H9 (cell line): ENCODE measurements around the gene NPLOC4. TPM values are rescaled to one million over a fixed set of nuclear protein-coding genes. Genes with fewer than 3 reads are reported as not detected.

ENCODE experiments used
- DNase-seq: peaks from one replicate; pipeline ENCODE4 v3.0.0-alpha.2; 2017
- H2AFZ ChIP-seq: one replicate; pipeline ENCODE4 v1.6.1; 2013; ENCODE audit warnings: mild to moderate bottlenecking, low read length, control low read depth, moderate library complexity
- H2AK5ac ChIP-seq: 2 replicates; pipeline ENCODE4 v1.6.1; 2013; ENCODE audit warnings: low read length, control low read depth, mixed read lengths; ENCODE audit not compliant: insufficient read length
- H2BK120ac ChIP-seq: one replicate; pipeline ENCODE4 v1.6.1; 2013; ENCODE audit warnings: low read depth, mild to moderate bottlenecking, low read length, control low read depth, inconsistent platforms; ENCODE audit not compliant: poor library complexity, severe bottlenecking
- H2BK12ac ChIP-seq: 2 replicates; pipeline ENCODE4 v1.6.1; 2013; ENCODE audit warnings: low read length, control low read depth, mixed read lengths, low read depth; ENCODE audit not compliant: insufficient read length
- H2BK15ac ChIP-seq: 2 replicates; pipeline ENCODE4 v1.6.1; 2013; ENCODE audit warnings: low read depth, low read length, control low read depth
- H2BK20ac ChIP-seq: one replicate; pipeline ENCODE4 v1.6.1; 2013; ENCODE audit warnings: low read depth, mild to moderate bottlenecking, low read length, control low read depth, inconsistent platforms; ENCODE audit not compliant: poor library complexity, severe bottlenecking
- H2BK5ac ChIP-seq: 2 replicates; pipeline ENCODE4 v1.6.1; 2013; ENCODE audit warnings: low read length, control low read depth, mixed read lengths; ENCODE audit not compliant: insufficient read length
- H3K14ac ChIP-seq: 2 replicates; pipeline ENCODE4 v1.6.1; 2013; ENCODE audit warnings: low read length, control low read depth; ENCODE audit not compliant: insufficient read depth
- H3K18ac ChIP-seq: 2 replicates; pipeline ENCODE4 v1.6.1; 2013; ENCODE audit warnings: low read depth, mild to moderate bottlenecking, mixed read lengths, low read length, control low read depth; ENCODE audit not compliant: insufficient read length
- H3K23ac ChIP-seq: 2 replicates; pipeline ENCODE4 v1.6.1; 2013; ENCODE audit warnings: low read length, control low read depth, mixed read lengths, low read depth; ENCODE audit not compliant: insufficient read length
- H3K23me2 ChIP-seq: 2 replicates; pipeline ENCODE4 v1.6.1; 2013; ENCODE audit warnings: low read depth, mild to moderate bottlenecking, mixed read lengths, low read length, control low read depth; ENCODE audit not compliant: insufficient read length, poor library complexity, severe bottlenecking
- H3K27ac ChIP-seq: 2 replicates; pipeline ENCODE4 v1.5.1; 2013; ENCODE audit warnings: low read length, control low read depth, mixed read lengths, low read depth; ENCODE audit not compliant: insufficient read length
- H3K27me3 ChIP-seq: 2 replicates; pipeline ENCODE4 v1.6.1; 2013; ENCODE audit warnings: low read length, control low read depth, inconsistent platforms; ENCODE audit not compliant: insufficient read depth
- H3K4ac ChIP-seq: 2 replicates; pipeline ENCODE4 v1.6.1; 2013; ENCODE audit warnings: low read depth, mild to moderate bottlenecking, control low read depth, inconsistent platforms, low read length, moderate library complexity
- H3K4me1 ChIP-seq: 2 replicates; pipeline ENCODE4 v1.6.1; 2013; ENCODE audit warnings: low read length, control low read depth, inconsistent platforms; ENCODE audit not compliant: insufficient read depth
- H3K4me2 ChIP-seq: 2 replicates; pipeline ENCODE4 v1.6.1; 2013; ENCODE audit warnings: low read length, control low read depth, mixed read lengths; ENCODE audit not compliant: insufficient read length, insufficient read depth
- H3K56ac ChIP-seq: 2 replicates; pipeline ENCODE4 v1.6.1; 2013; ENCODE audit warnings: low read depth, mild to moderate bottlenecking, mixed read lengths, low read length, control low read depth; ENCODE audit not compliant: insufficient read length
- H3K79me1 ChIP-seq: 2 replicates; pipeline ENCODE4 v1.6.1; 2013; ENCODE audit warnings: low read depth, mild to moderate bottlenecking, moderate library complexity, low read length, control low read depth, inconsistent platforms; ENCODE audit not compliant: insufficient read depth, poor library complexity, severe bottlenecking
- H3K79me2 ChIP-seq: 2 replicates; pipeline ENCODE4 v1.6.1; 2013; ENCODE audit warnings: low read length, control low read depth, inconsistent platforms; ENCODE audit not compliant: insufficient read depth
- H3K9ac ChIP-seq: 2 replicates; pipeline ENCODE4 v1.6.1; 2013; ENCODE audit warnings: low read length, control low read depth, mixed read lengths; ENCODE audit not compliant: insufficient read length; ENCODE audit errors: extremely low read depth
- H3K9me3 ChIP-seq: one replicate; pipeline ENCODE4 v1.6.1; 2013; ENCODE audit warnings: low read depth, low read length, inconsistent platforms; ENCODE audit not compliant: control insufficient read depth
- H3T11ph ChIP-seq: one replicate; pipeline ENCODE4 v1.6.1; 2013; ENCODE audit warnings: mild to moderate bottlenecking, low read length, control low read depth, inconsistent platforms
- H4K20me1 ChIP-seq: one replicate; pipeline ENCODE4 v1.6.1; 2013; ENCODE audit not compliant: control insufficient read depth, insufficient read length, insufficient read depth
- H4K5ac ChIP-seq: 2 replicates; pipeline ENCODE4 v1.6.1; 2013; ENCODE audit warnings: low read depth, mild to moderate bottlenecking, mixed read lengths, low read length, control low read depth; ENCODE audit not compliant: insufficient read length
- H4K8ac ChIP-seq: replicated peaks from 2 replicates; pipeline ENCODE4 v1.6.1; 2013; ENCODE audit warnings: low read length, control low read depth, mixed read lengths, low read depth; ENCODE audit not compliant: insufficient read length
- H4K91ac ChIP-seq: 2 replicates; pipeline ENCODE4 v1.6.1; 2013; ENCODE audit warnings: low read depth, mild to moderate bottlenecking, moderate library complexity, mixed read lengths, low read length, control low read depth; ENCODE audit not compliant: insufficient read length
- H3K27ac Mint-ChIP-seq, 3 experiments: 2 replicates in 2 of 3; 3 replicates in 1 of 3; pipeline ENCODE4 v1.8.0; 2020 to 2021; ENCODE audit warnings: mixed read lengths in 3 of 3, mild to moderate bottlenecking in 1 of 3, moderate library complexity in 1 of 3
- H3K27me3 Mint-ChIP-seq: 2 replicates; pipeline ENCODE4 v1.8.0; 2021; ENCODE audit warnings: low read depth, mild to moderate bottlenecking, moderate library complexity, mixed read lengths
- H3K36me3 Mint-ChIP-seq, 3 experiments: 2 replicates in 2 of 3; 3 replicates in 1 of 3; pipeline ENCODE4 v1.8.0; 2020 to 2021; ENCODE audit warnings: low read depth in 3 of 3, mixed read lengths in 3 of 3; ENCODE audit not compliant: insufficient read depth in 1 of 3
- H3K4me1 Mint-ChIP-seq, 2 experiments: 2 replicates each; pipeline ENCODE4 v1.8.0; 2020; ENCODE audit warnings: mixed read lengths in 2 of 2
- H3K4me3 Mint-ChIP-seq, 2 experiments: 2 replicates in 1 of 2; 3 replicates in 1 of 2; pipeline ENCODE4 v1.8.0; 2020 to 2021; ENCODE audit warnings: mild to moderate bottlenecking in 2 of 2, mixed read lengths in 2 of 2, moderate library complexity in 1 of 2
- H3K9me3 Mint-ChIP-seq, 2 experiments: 2 replicates in 1 of 2; 3 replicates in 1 of 2; pipeline ENCODE4 v1.8.0; 2020; ENCODE audit warnings: mild to moderate bottlenecking in 2 of 2, mixed read lengths in 2 of 2, moderate library complexity in 1 of 2
- CTCF ChIP-seq: fragments of 200-600 bp; sonication (generic); conservative IDR thresholded peaks from 3 replicates; pipeline ENCODE4 v1.8.0; 2021; ENCODE audit warnings: antibody characterized with exemption, mild to moderate bottlenecking
- WGBS: extraction: QIAGEN DNeasy Blood & Tissue Kit; methylation state at CpG from one replicate; pipeline ENCODE4 v1.1.7; 2013; ENCODE audit warnings: missing lambda C conversion rate, low lambda C conversion rate, mixed read lengths; ENCODE audit not compliant: insufficient read length; ENCODE audit errors: extremely low coverage; 5-methylcytosine and 5-hydroxymethylcytosine counted together
- total RNA-seq: library from RNA; stranded (reverse); gene quantifications from 2 replicates; pipeline ENCODE4 v1.2.1, GENCODE V29; 2021

NPLOC4 gene
- total RNA-seq, 1 experiment from 2014 or later = 103 TPM

GRCh38 chr17:81544281-81544974 lies 92.5 kb downstream of the NPLOC4 start:
- H4K8ac ChIP-seq = no peak overlapping the region
- H2AK5ac ChIP-seq = no peak overlapping the region
- Mint-ChIP-seq H3K27ac (no peak overlapping the region; a peak in 1 of 7 replicates), H3K4me1 (no peaks in the 10 kb centered on the region), H3K27me3 (no peaks in the 10 kb centered on the region), H3K36me3 (peaks cover 15 to 52% (median 34%) of the 10 kb centered on the region in 3 experiments), H3K9me3 (no peaks in the 10 kb centered on the region), H3K4me3 (no peak overlapping the region)
- no peaks in the 10 kb centered on the region for H3K79me2 ChIP-seq
- H2BK12ac ChIP-seq = no peak overlapping the region
- H3K4me1 ChIP-seq = no peaks in the 10 kb centered on the region
- H2BK5ac ChIP-seq = no peak overlapping the region
- H3K27ac ChIP-seq = no peak overlapping the region
- H3K14ac ChIP-seq = no peak overlapping the region
- no peaks in the 10 kb centered on the region for H3K9me3 ChIP-seq
- no peak overlapping the region for H3K56ac ChIP-seq
- no peak for DNase-seq
- no peak overlapping the region for H2AFZ ChIP-seq
- H2BK15ac ChIP-seq = no peak overlapping the region
- no peak overlapping the region for H3K9ac ChIP-seq
- peaks cover 2% of the 10 kb centered on the region for H4K20me1 ChIP-seq
- H4K5ac ChIP-seq = no peak overlapping the region
- no peaks in the 10 kb centered on the region for H3K23me2 ChIP-seq
- WGBS = no CpG with 5 or more reads among the region's 16 CpGs
- H3K27me3 ChIP-seq = no peaks in the 10 kb centered on the region
- H3T11ph ChIP-seq = no peak overlapping the region
- H3K18ac ChIP-seq = no peak overlapping the region
- no peak overlapping the region for H3K23ac ChIP-seq
- no peak for TF ChIP-seq CTCF
- H3K4ac ChIP-seq = no peak overlapping the region
- H2BK20ac ChIP-seq = no peak overlapping the region
- no peak overlapping the region for H2BK120ac ChIP-seq
- no peak overlapping the region for H3K4me2 ChIP-seq
- H4K91ac ChIP-seq = no peak overlapping the region
- no peaks in the 10 kb centered on the region for H3K79me1 ChIP-seq
